Mesothelial cell of epicardium (in vitro differentiated cells): ENCODE results near the gene OR6N1. TPM values are rescaled to one million over a fixed set of nuclear protein-coding genes. Genes with fewer than 3 reads are reported as not detected.

Experiments used
- DNase-seq, 2 experiments: peaks; one replicate each; pipeline ENCODE4 v3.0.0; 2021; ENCODE audit warnings: low spot score in 2 of 2; ENCODE audit not compliant: unreplicated experiment in 2 of 2
- H3K27ac Mint-ChIP-seq: 2 replicates; pipeline ENCODE4 v1.8.0; 2021; ENCODE audit warnings: mixed read lengths
- H3K27me3 Mint-ChIP-seq: 2 replicates; pipeline ENCODE4 v1.8.0; 2021; ENCODE audit warnings: low read depth, mixed read lengths
- H3K36me3 Mint-ChIP-seq: 2 replicates; pipeline ENCODE4 v1.8.0; 2021; ENCODE audit warnings: mixed read lengths
- H3K4me1 Mint-ChIP-seq: 2 replicates; pipeline ENCODE4 v1.8.0; 2021; ENCODE audit warnings: mixed read lengths
- H3K4me3 Mint-ChIP-seq: 2 replicates; pipeline ENCODE4 v1.8.0; 2021; ENCODE audit warnings: mild to moderate bottlenecking, moderate library complexity, mixed read lengths
- H3K9me3 Mint-ChIP-seq: 2 replicates; pipeline ENCODE4 v1.8.0; 2021; ENCODE audit warnings: mixed read lengths
- CTCF ChIP-seq: fragments of 200-600 bp; sonication (generic); IDR thresholded peaks from one replicate; pipeline ENCODE4 v1.5.0; 2021; ENCODE audit warnings: antibody characterized with exemption; ENCODE audit not compliant: unreplicated experiment
- total RNA-seq: library from RNA; stranded (reverse); gene quantifications from 3 replicates; pipeline ENCODE4 v1.2.1, GENCODE V29; 2021

Gene OR6N1
- total RNA-seq, 1 donor from 2014 or later: not detected

GRCh38 chr1:158798531-158798930, 26.5 kb upstream of the OR6N1 start:
- no peak for DNase-seq
- Mint-ChIP-seq H3K4me1 (no peaks in the 10 kb centered on the region), H3K27ac (no peak overlapping the region), H3K36me3 (no peaks in the 10 kb centered on the region), H3K27me3 (peaks cover 16% of the 10 kb centered on the region), H3K4me3 (no peak overlapping the region), H3K9me3 (no peaks in the 10 kb centered on the region)
- peak; percentile 27 for TF ChIP-seq CTCF

- DNase-seq: no peak
- Mint-ChIP-seq H3K4me3 (no peak overlapping the region), H3K9me3 (peaks cover 6% of the 10 kb centered on the region), H3K36me3 (no peaks in the 10 kb centered on the region), H3K4me1 (no peaks in the 10 kb centered on the region), H3K27ac (no peak overlapping the region), H3K27me3 (peaks cover 7% of the 10 kb centered on the region)
- no peak for TF ChIP-seq CTCF
Measured at GRCh38 chr1:158794247-158794646, 22.3 kb upstream of the OR6N1 start.

GRCh38 chr1:158793604-158794003, 21.6 kb upstream of the OR6N1 start:
- Mint-ChIP-seq H3K36me3 (no peaks in the 10 kb centered on the region), H3K4me3 (no peak overlapping the region), H3K27me3 (peaks cover 7% of the 10 kb centered on the region), H3K27ac (no peak overlapping the region), H3K4me1 (no peaks in the 10 kb centered on the region), H3K9me3 (peaks cover 10% of the 10 kb centered on the region)
- DNase-seq: no peak
- TF ChIP-seq CTCF: no peak

- Mint-ChIP-seq H3K9me3 (no peaks in the 10 kb centered on the region), H3K4me1 (no peaks in the 10 kb centered on the region), H3K4me3 (no peak within 1 kb of the TSS), H3K27me3 (peaks cover 9% of the 10 kb centered on the region), H3K36me3 (no peaks in the 10 kb centered on the region), H3K27ac (no peak within 1 kb of the TSS)
- no peak for DNase-seq
- no peak for TF ChIP-seq CTCF
Measured at GRCh38 chr1:158781104-158781503, 9.1 kb upstream of the OR6N1 start, which contains the start of gene OR6N2. Gene OR6N2, minus strand, starts transcription at chr1:158781204. Its CDS starts 3,569 bp downstream, at chr1:158777635.

GRCh38 chr1:158754420-158754819, 17.6 kb downstream of the OR6N1 start, which contains the start of gene OR6K6:
Gene OR6K6, plus strand, starts transcription at chr1:158754720. Its CDS starts 168 bp downstream, at chr1:158754888.
- TF ChIP-seq CTCF: no peak
- no peak for DNase-seq
- peaks cover 21% of the 10 kb centered on the region for H3K4me1 Mint-ChIP-seq
- no peak within 1 kb of the TSS for H3K27ac Mint-ChIP-seq
- H3K27me3 Mint-ChIP-seq: no peaks in the 10 kb centered on the region
- H3K4me3 Mint-ChIP-seq: no peak within 1 kb of the TSS
- H3K36me3 Mint-ChIP-seq: no peaks in the 10 kb centered on the region
- peaks cover 10% of the 10 kb centered on the region for H3K9me3 Mint-ChIP-seq
